T-helper 17 cell (primary cell): ENCODE measurements around the gene RBM20. TPM values are rescaled to one million over a fixed set of nuclear protein-coding genes. Genes with fewer than 3 reads are reported as not detected.
"Not testable (repeated sequence)": the region's sequence is repeated elsewhere in the genome, so short reads cannot be mapped to it uniquely, and the experiment has no call there.

ENCODE experiments used
- ATAC-seq: fragments of 150-1000 bp; cut with Tn5 transposase; 2 replicates; pipeline ENCODE4 v1.10.0; 2021; ENCODE audit warnings: mild to moderate bottlenecking, moderate library complexity
- DNase-seq, 3 donors: peaks; one replicate each; pipeline versions ENCODE4 v3.0.0 to v3.0.0-alpha.2; 2020 to 2021
- H3K9me3 ChIP-seq: one replicate; pipeline ENCODE4 v1.7.0; 2013; ENCODE audit warnings: low read length, mild to moderate bottlenecking; ENCODE audit not compliant: control insufficient read depth, poor library complexity, severe bottlenecking
- H3K27ac Mint-ChIP-seq: one replicate; pipeline ENCODE4 v1.8.0; 2022; ENCODE audit warnings: mild to moderate bottlenecking, moderate library complexity, mixed read lengths
- H3K27me3 Mint-ChIP-seq: one replicate; pipeline ENCODE4 v1.8.0; 2022; ENCODE audit warnings: mixed read lengths
- H3K36me3 Mint-ChIP-seq: one replicate; pipeline ENCODE4 v1.8.0; 2022; ENCODE audit warnings: low read depth, mixed read lengths
- H3K4me1 Mint-ChIP-seq: one replicate; pipeline ENCODE4 v1.8.0; 2022; ENCODE audit warnings: mild to moderate bottlenecking, mixed read lengths
- H3K4me3 Mint-ChIP-seq: one replicate; pipeline ENCODE4 v1.8.0; 2022; ENCODE audit warnings: mild to moderate bottlenecking, moderate library complexity, mixed read lengths
- total RNA-seq, 4 donors: library from RNA in 2 of 4; stranded (reverse) in 2 of 4; gene quantifications; one replicate each; pipeline ENCODE4 v1.2.3 and lab custom pipeline; 2022 to 2026

Gene RBM20
- total RNA-seq, 2 donors from 2014 or later, result not detected

DNA sequence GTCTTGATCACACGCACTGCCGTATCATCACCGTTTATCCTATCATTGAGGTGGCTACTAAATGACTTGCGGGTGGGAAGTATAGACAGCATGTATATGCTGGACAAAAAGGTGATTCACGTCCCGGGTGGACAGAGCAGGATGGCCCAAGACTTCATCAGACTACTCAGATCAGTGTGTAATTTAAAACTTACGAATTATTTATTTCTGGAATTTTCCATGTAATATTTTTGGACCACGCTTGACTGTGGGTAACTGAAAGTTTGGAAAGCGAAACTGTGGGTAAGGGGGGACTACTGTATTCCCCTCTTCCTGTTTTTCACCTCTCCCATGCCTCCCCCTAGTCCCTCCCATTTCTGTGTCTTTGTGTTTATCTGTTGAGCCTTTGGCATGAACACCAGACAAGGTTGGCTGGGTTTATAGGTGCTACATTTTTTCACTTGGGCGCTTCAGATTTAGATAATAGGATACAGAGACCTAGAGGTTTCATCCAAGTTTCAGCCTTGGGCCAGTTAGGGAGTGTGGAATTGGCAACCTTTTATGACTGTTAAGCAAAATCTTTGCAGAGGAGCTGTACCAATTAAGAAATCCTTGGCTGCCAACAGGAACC is 55.8 kb downstream of the RBM20 start:
- DNase-seq (no peak), ATAC-seq (no peak)
- no peak overlapping the region for H3K27ac Mint-ChIP-seq
- no peaks in the 10 kb centered on the region for H3K27me3 Mint-ChIP-seq
- H3K36me3 Mint-ChIP-seq, result no peaks in the 10 kb centered on the region
- H3K9me3 ChIP-seq, result no peaks in the 10 kb centered on the region
- no peak overlapping the region for H3K4me3 Mint-ChIP-seq
- no peaks in the 10 kb centered on the region for H3K4me1 Mint-ChIP-seq

DNA sequence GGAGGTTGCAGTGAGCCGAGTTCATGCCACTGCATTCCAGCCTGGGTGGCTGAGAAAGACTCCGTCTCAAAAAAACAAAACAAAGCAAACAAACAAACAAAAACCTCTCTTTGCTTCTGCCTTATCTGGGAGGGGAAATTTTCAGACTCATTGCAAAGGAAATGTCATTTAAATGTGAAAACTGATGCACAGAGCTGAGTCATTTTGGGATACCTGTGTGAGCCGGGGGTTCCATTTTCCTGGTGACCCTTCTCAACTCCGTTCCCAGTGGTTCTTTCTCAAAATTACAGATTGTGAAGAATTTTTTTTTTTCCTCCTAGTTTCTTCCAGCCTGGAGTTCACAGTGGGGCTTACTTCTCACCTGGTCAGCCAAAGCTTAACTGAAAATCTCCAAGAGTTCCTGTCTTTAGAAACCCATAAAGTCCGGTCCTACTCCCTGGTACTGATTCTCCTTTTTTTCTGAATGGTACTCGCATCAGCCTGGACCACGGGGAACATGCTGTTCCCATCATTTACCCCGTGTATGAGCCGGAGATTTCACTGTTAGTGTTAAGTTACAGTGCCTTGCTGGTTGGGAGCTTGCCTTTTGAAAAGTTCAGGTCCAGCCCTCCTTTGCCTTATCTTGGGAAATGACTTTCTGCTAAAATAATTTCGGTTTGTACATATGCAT is 56.9 kb downstream of the RBM20 start:
- H3K4me3 Mint-ChIP-seq, result no peak overlapping the region
- DNase-seq, result no peak
- H3K27me3 Mint-ChIP-seq, result no peaks in the 10 kb centered on the region
- no peaks in the 10 kb centered on the region for H3K4me1 Mint-ChIP-seq
- no peak for ATAC-seq
- H3K27ac Mint-ChIP-seq, result no peak overlapping the region
- H3K9me3 ChIP-seq, result no peaks in the 10 kb centered on the region
- H3K36me3 Mint-ChIP-seq, result no peaks in the 10 kb centered on the region

DNA sequence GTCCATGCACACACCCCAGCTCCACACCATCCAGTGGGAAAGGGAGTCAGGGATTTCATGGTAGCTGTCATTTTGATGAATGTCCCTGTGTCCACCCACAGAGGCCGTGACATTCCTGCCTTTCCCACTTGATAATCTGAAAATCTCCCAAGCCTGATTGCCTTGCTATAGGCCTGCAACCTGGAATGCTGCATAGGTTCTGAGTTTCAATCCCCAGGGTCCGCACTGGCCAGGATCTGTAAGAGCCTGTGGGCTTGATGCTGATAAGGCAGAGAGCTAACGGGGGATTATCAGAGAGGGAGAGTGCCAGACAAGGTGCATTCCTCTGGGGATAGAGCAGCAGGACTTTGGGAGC is 57.5 kb downstream of the RBM20 start:
- no peaks in the 10 kb centered on the region for H3K27me3 Mint-ChIP-seq
- no peak overlapping the region for H3K27ac Mint-ChIP-seq
- H3K36me3 Mint-ChIP-seq, result no peaks in the 10 kb centered on the region
- H3K9me3 ChIP-seq, result no peaks in the 10 kb centered on the region
- no peak for ATAC-seq
- no peak for DNase-seq
- H3K4me3 Mint-ChIP-seq, result no peak overlapping the region
- no peaks in the 10 kb centered on the region for H3K4me1 Mint-ChIP-seq

DNA sequence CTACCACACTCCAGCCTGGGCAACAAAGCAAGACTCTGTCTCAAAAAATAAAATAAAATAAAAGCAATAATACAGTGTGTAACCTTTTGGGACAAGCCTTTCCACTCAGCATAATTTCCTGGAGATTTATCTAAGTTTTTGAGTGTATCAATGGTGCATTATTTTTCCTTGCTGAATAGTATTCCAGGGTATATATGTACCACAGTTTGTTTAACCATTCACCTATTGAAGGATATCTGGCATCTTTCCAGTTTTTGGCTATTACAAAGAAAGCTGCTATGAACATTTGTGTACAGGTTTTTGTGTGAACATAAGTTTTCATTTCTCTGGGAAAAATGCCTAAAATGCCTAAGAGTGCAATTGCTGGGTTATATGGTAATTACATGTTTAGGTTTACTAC is 59.9 kb downstream of the RBM20 start:
- no peak for DNase-seq
- H3K27me3 Mint-ChIP-seq, result peaks cover 11% of the 10 kb centered on the region
- no peaks in the 10 kb centered on the region for H3K9me3 ChIP-seq
- peaks cover 3% of the 10 kb centered on the region for H3K36me3 Mint-ChIP-seq
- H3K4me1 Mint-ChIP-seq, result no peaks in the 10 kb centered on the region
- no peak overlapping the region for H3K4me3 Mint-ChIP-seq
- no peak for ATAC-seq
- H3K27ac Mint-ChIP-seq, result no peak overlapping the region

DNA sequence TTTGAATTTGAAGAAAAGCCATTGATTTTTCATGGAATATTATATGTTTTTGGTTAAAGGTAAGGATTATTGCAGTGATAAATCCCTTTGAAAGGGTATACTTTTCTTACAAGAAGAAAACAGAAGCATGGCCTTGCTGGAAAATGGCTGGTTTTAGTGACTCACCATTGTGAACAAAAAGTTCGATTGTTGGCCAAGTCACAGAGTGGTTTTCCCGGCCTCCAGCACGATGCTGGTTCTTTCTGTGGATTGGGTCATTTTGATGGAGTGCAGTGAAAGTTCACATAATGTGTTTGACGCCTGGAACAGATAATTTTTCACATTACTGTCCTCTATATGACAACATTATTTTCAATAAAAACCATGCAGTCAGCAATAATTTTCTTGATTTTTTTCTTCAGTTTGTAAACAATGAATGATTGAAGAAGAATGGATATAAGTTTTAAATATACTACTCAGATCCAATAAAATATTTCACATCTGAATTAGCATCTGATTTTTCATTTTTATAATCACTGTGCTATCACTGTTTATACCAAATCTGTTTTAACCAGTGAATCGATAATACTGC is 60.9 kb downstream of the RBM20 start:
- Mint-ChIP-seq H3K27me3 (peaks cover 15% of the 10 kb centered on the region), H3K4me3 (no peak overlapping the region), H3K36me3 (peaks cover 3% of the 10 kb centered on the region), H3K27ac (no peak overlapping the region), H3K4me1 (no peaks in the 10 kb centered on the region)
- DNase-seq (no peak), ATAC-seq (no peak)
- H3K9me3 ChIP-seq, result no peaks in the 10 kb centered on the region

DNA sequence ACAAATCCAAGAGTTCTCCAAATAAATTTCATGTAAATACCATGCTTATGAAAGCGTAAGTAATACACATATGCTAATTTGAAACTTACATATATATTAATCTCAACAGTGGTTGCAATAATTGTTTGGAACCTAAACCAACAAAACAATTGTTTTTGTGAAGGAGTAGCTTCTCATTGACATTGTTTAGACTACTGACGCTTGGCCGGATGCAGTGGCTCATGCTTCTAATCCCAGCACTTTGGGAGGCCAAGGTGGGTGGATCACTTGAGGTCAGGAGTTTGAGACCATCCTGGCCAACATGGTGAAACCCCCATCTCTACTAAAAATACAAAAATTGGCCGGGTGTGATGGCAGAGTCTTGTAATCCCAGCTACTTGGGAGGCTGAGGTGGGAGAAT is 61.5 kb downstream of the RBM20 start:
- peaks cover 21% of the 10 kb centered on the region for H3K27me3 Mint-ChIP-seq
- H3K9me3 ChIP-seq, H3K36me3 Mint-ChIP-seq: not testable (repeated sequence)

DNA sequence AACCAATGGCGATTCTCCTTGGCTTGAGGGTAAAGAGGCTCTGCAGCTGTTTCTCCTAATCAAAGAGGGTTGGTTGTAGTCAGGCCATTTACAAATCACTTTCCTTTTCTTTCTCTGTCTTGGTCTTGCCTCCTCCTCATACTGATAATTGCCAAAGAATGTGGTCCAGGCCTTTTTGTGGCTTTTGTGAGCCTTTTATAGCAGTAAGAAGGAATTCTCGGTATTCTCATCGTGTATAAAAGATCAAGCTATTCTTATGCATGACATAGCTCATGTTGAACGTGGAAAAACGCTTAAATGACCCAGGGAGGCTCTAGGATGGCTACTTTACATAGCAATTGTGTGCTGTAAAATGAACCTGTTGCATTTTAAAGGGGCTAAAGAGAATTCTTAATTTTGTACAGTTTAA is 62.6 kb downstream of the RBM20 start:
- DNase-seq (no peak), ATAC-seq (no peak)
- H3K36me3 Mint-ChIP-seq, result peaks cover 3% of the 10 kb centered on the region
- no peak overlapping the region for H3K27ac Mint-ChIP-seq
- no peaks in the 10 kb centered on the region for H3K9me3 ChIP-seq
- no peaks in the 10 kb centered on the region for H3K4me1 Mint-ChIP-seq
- peaks cover 21% of the 10 kb centered on the region for H3K27me3 Mint-ChIP-seq
- H3K4me3 Mint-ChIP-seq, result no peak overlapping the region

More for the DNA sequence above, 61.5 kb downstream of the RBM20 start:
- not testable (repeated sequence) for DNase-seq, ATAC-seq, H3K4me3 Mint-ChIP-seq, H3K27ac Mint-ChIP-seq, H3K4me1 Mint-ChIP-seq

DNA sequence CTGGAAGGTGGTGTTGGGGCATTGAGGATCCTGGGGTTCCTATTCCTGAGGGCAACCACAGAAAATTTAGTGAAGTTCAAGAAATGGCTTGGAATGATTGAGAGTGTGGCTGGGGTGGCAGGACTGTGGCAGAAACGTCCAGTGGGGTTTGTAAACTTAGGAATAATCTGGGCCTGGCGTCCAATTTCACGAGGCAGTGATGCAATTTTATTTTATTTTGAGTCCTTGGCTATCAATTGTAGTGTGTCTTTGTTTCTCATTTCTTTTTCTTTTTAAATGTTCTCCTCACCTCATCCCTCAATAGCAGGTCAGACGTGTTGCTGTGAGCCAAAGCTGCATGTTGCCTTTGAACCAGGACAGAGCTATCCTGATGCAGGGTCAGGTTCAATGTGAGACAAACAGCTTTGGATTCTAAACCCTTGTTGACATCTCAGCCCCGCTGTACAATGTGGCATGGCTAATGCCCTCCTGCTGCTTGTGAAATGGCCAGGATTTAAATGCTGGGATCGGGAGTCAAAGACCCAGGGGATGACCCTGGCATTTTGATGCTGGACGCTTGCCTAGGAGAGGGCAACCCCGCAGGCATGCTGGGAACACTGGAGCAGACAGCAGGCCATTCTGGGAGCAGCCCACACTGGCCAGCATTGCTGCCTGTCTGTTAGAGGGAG is 64.8 kb downstream of the RBM20 start:
- no peak overlapping the region for H3K4me3 Mint-ChIP-seq
- H3K36me3 Mint-ChIP-seq, result peaks cover 3% of the 10 kb centered on the region
- ATAC-seq (no peak), DNase-seq (no peak)
- H3K9me3 ChIP-seq, result no peaks in the 10 kb centered on the region
- H3K27ac Mint-ChIP-seq, result no peak overlapping the region
- no peaks in the 10 kb centered on the region for H3K4me1 Mint-ChIP-seq
- H3K27me3 Mint-ChIP-seq, result peaks cover 21% of the 10 kb centered on the region

DNA sequence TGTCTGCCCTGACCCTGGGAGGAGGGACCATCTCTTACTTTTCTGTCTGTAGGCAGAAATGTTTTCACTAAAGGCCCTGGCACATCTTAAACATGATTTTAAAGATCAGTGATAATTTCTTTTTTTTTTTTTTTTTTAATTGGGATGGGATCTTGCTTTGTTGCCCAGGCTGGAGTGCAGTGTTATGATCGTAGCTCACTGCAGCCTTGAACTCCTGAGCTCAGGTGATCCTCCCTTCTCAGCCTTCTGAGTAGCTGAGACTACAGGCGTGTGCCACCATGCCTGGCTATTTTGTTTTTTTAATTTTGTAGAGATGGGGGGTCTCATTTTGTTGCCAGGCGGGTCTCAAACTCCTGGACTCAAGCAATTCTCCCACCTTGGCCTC is 65.3 kb downstream of the RBM20 start:
- Mint-ChIP-seq H3K4me1 (no peaks in the 10 kb centered on the region), H3K27ac (no peak overlapping the region), H3K27me3 (peaks cover 21% of the 10 kb centered on the region), H3K36me3 (peaks cover 3% of the 10 kb centered on the region), H3K4me3 (no peak overlapping the region)
- no peaks in the 10 kb centered on the region for H3K9me3 ChIP-seq
- DNase-seq (no peak), ATAC-seq (no peak)

DNA sequence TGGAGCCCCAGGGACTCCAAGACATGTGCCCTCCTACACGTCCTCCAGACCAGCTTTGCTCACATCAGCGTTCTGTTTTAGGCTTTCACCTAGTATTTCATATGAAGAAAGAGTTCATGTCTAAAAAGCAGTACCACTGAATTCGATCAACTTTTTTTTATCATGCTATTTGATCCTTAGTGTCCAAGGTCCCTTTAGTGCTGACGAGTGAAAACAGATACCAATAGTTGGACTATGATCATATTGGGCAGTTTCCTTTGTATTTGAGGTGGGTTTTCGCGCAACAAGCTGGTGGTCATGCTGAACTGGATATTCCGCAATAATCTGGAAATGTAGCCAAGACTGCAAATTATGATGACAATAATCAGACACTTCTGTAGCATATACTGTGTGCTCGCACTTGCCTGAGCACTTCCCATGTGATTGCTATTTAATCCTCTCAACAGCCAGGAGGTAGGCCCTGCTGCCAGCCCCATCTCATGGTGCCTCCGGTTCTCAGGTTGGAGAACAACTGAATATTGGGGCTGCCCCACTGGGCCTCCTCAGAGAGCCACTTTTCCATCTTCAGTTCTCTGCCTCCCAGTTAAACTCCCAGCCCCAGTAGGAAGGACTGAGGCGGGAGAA is 65.9 kb downstream of the RBM20 start:
- no peak for DNase-seq
- ATAC-seq, result no peak
- Mint-ChIP-seq H3K36me3 (peaks cover 3% of the 10 kb centered on the region), H3K27ac (no peak overlapping the region), H3K27me3 (peaks cover 21% of the 10 kb centered on the region), H3K4me3 (no peak overlapping the region), H3K4me1 (no peaks in the 10 kb centered on the region)
- no peaks in the 10 kb centered on the region for H3K9me3 ChIP-seq

DNA sequence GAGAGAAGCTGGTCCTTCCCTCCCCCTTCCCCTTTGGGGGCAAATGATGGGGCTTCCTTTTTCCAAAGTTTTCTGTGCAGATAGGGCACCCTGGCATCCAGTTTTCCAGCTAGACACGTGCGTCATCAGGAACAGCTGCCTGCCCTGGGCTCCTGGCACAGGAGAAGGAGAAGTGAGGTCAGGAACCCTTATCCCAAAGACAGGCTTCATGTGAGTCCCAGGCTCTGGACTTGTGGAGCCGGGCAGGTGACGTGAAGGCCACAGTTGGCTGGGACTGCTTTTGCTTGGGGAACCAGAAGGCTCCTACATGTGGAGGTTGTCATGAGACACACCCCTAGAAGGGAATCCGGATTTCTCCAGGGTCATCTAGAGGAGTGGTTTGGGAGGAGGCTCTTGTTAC is 66.5 kb downstream of the RBM20 start:
- Mint-ChIP-seq H3K27me3 (peaks cover 21% of the 10 kb centered on the region), H3K36me3 (peaks cover 3% of the 10 kb centered on the region), H3K4me1 (no peaks in the 10 kb centered on the region), H3K27ac (no peak overlapping the region), H3K4me3 (no peak overlapping the region)
- DNase-seq (no peak), ATAC-seq (no peak)
- no peaks in the 10 kb centered on the region for H3K9me3 ChIP-seq

DNA sequence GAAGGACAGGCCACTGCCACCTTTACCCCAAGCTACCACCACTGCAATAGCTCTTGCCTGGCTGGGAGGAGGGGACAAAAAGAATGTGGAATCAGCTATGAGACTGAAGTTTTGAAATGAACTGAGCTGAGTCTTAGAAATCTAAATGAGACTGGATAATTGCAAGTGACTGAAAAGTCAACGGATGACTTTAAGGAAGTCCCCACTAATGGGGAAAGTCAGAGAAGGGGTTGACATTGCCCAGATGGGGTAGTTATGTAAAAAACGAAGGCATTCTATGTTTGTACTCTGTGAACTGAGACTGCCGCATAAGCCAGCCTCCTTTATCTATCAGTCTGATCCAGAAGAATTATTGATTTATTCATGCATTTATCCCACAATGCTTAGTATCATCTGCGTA is 67.2 kb downstream of the RBM20 start:
- no peaks in the 10 kb centered on the region for H3K4me1 Mint-ChIP-seq
- H3K9me3 ChIP-seq, result no peaks in the 10 kb centered on the region
- H3K27ac Mint-ChIP-seq, result no peak overlapping the region
- no peak for DNase-seq
- peaks cover 3% of the 10 kb centered on the region for H3K36me3 Mint-ChIP-seq
- H3K4me3 Mint-ChIP-seq, result no peak overlapping the region
- no peak for ATAC-seq
- H3K27me3 Mint-ChIP-seq, result peaks cover 21% of the 10 kb centered on the region

DNA sequence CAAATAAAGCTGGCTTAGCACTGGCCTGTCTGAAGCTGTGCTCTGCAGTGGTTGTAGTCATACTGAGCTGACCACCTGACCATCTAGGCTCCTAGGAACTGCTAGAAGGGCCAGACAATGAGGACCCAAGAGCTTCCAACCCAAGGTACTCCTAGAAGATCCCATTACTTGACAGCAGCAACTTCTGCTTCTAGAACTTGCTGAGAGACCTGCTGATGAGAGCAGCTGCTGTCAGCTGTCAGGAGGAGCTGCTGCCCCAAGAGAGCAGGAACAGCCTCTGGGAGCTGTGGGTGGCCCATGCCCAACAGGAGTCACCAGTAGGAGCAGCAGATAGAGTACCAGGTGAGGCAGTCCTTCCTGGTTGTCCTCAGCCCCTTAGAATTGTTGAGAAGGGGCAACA is 70.2 kb downstream of the RBM20 start:
- Mint-ChIP-seq H3K4me3 (no peak overlapping the region), H3K27ac (no peak overlapping the region), H3K27me3 (peaks cover 8% of the 10 kb centered on the region), H3K36me3 (no peaks in the 10 kb centered on the region), H3K4me1 (peaks cover 2% of the 10 kb centered on the region)
- DNase-seq (no peak), ATAC-seq (no peak)
- no peaks in the 10 kb centered on the region for H3K9me3 ChIP-seq
